ENCODE results near the gene PHF23.

The PHF23 gene

DNA sequence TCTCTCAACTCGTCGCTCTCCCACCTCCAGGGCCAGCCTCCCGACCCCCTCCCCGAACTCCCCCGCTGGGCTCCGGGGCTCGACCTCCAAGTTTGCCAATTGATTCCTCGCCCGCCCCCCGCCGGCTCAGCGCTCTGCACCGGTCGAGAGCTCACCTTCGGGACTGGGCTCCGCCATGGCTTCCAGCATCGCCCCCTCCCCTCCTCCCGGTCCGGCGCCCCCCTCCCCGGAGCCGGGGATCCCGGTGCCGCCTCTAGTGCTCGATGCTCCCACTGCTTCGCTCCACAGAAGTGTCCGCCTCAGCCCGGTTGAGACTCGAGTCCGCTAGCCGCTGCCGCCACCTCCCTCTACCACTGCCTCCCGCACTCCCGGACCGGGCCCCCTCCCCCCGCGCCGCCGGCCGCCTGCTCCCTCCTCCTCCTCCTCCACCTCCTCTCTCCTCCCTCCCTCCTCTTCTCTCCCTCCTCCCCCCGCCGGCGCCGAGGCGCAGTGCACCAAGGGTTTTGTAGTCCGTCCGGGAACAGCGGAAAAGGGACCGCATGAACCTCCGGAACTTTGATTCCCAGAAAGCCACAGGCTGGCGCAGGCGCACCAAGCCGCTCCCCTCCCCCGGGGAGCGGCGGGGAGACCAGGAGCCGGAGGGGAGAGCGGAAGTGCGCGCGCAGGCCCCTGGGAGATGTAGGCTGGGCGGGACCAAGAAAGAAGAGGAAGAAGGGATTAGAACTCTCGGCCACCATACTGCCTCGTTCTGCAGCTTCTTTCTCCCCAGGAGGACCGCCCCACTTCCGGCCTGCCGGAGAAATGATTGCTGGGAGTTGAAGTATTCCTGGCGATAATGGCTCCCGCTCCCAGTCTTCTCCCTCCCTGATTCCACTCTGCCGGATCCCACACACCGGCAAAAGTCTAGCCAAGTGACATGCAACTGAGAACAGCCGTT lies at the start of gene PHF23:
PHF23 (minus strand) TSS at position 367 of the 937 bp plus-strand sequence; CDS start at position 189, 178 bp downstream.
- DNase-seq: peak; percentile 94 to 97
- Mint-ChIP-seq H3K4me3 (peak within 1 kb of the TSS; percentile 96 to 98), H3K9me3 (no peaks in the 10 kb centered on the region), H3K27me3 (no peaks in the 10 kb centered on the region), H3K4me1 (peaks cover 74% of the 10 kb centered on the region), H3K27ac (peak within 1 kb of the TSS; percentile 83 to 96)
- ATAC-seq: peak; percentile 77

DNA sequence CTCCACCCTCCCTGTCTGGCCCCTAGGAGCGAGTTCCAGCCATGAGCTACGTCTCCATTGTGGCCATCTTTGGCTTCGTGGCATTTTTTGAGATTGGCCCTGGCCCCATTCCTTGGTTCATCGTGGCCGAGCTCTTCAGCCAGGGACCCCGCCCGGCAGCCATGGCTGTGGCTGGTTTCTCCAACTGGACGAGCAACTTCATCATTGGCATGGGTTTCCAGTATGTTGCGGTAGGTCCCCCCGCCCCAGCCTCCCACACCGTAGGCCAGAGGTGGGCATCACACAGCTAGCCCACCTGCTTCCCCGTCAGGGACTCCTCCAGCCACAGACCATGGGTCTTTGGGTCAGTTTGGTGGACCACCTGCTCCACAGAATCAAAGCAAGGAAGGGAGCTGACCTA lies 46.4 kb upstream of the PHF23 start:
- H3K4me1 Mint-ChIP-seq: peaks cover 31% of the 10 kb centered on the region
- H3K27ac Mint-ChIP-seq: peak overlapping the region in 1 of 2 donors; percentile 22
- DNase-seq (no peak), ATAC-seq (no peak)
- no peaks in the 10 kb centered on the region for H3K9me3 Mint-ChIP-seq
- H3K27me3 Mint-ChIP-seq: peaks cover 45% of the 10 kb centered on the region
- no peak overlapping the region for H3K4me3 Mint-ChIP-seq

DNA sequence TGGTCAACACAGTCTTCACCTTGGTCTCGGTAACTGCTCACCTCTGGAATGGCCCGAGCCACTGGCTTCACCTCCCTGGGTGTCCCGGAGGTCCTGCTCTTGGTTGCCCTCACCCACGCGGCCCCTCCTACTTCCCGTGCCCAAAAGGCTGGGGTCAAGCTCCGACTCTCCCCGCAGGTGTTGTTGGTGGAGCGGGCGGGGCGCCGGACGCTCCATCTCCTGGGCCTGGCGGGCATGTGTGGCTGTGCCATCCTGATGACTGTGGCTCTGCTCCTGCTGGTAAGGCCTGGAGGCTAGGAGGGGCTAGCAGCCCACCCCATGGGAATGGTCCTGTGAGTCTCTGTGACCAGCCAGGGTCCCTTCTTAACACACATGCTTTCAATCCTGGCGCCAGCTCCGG lies 45.7 kb upstream of the PHF23 start:
- H3K27me3 Mint-ChIP-seq: peaks cover 51% of the 10 kb centered on the region
- no peak for ATAC-seq

DNA sequence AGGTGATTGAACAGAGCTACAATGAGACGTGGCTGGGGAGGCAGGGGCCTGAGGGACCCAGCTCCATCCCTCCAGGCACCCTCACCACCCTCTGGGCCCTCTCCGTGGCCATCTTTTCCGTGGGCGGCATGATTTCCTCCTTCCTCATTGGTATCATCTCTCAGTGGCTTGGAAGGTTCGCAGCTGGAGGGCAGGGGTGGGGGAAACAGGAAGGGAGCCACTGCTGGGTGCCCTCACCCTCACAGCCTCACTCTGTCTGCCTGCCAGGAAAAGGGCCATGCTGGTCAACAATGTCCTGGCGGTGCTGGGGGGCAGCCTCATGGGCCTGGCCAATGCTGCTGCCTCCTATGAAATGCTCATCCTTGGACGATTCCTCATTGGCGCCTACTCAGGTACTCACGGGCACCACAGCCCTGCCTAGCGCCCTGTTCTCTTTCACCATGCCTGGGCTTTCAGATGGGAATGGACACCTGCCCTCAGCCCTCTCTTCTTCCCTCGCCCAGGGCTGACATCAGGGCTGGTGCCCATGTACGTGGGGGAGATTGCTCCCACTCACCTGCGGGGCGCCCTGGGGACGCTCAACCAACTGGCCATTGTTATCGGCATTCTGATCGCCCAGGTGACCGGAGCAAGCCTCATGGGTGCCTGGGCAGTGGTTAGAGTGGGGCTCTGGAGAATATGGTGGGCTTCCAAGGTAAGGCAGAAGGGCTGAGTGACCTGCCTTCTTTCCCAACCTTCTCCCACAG lies 44.4 kb upstream of the PHF23 start:
- H3K27me3 Mint-ChIP-seq: peaks cover 56% of the 10 kb centered on the region
- ATAC-seq (no peak), DNase-seq (no peak)
- H3K4me1 Mint-ChIP-seq: peaks cover 39% of the 10 kb centered on the region
- H3K4me3 Mint-ChIP-seq: no peak overlapping the region
- peak overlapping the region in 1 of 2 donors; percentile 27 for H3K27ac Mint-ChIP-seq
- H3K9me3 Mint-ChIP-seq: no peaks in the 10 kb centered on the region

More for the DNA sequence above, 45.7 kb upstream of the PHF23 start:
- Mint-ChIP-seq H3K4me3 (no peak overlapping the region), H3K27ac (no peak overlapping the region), H3K9me3 (no peaks in the 10 kb centered on the region), H3K4me1 (peaks cover 39% of the 10 kb centered on the region)
- no peak for DNase-seq

DNA sequence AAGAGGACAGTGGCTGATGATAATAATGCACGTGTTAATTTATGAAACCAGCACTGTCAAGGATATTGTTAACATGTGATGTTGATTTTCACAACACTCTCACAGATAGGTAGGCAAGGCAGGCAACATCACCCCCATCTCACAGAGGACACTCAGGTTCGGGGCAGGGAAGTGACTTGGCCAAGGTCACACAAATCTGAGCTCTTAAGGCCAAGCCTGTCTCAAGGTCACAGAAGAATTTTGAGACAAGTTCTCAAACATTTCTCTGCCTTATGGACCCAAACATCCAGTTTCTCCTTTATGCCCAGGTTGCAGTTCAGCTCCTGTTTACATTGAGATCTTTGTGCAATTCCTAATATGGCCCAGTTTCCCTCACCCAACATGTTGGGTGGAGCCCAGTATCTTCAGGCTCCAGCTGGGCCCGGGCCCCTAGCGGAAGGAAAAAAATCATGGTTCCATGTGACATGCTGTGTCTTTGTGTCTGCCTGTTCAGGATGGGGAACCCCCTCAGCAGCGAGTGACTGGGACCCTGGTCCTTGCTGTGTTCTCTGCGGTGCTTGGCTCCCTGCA lies 43.6 kb upstream of the PHF23 start:
- H3K4me1 Mint-ChIP-seq: peaks cover 39% of the 10 kb centered on the region
- H3K4me3 Mint-ChIP-seq: peak overlapping the region in 1 of 2 donors; percentile 95
- H3K27ac Mint-ChIP-seq: no peak overlapping the region
- H3K27me3 Mint-ChIP-seq: peaks cover 52% of the 10 kb centered on the region
- no peaks in the 10 kb centered on the region for H3K9me3 Mint-ChIP-seq
- DNase-seq (no peak), ATAC-seq (no peak)

DNA sequence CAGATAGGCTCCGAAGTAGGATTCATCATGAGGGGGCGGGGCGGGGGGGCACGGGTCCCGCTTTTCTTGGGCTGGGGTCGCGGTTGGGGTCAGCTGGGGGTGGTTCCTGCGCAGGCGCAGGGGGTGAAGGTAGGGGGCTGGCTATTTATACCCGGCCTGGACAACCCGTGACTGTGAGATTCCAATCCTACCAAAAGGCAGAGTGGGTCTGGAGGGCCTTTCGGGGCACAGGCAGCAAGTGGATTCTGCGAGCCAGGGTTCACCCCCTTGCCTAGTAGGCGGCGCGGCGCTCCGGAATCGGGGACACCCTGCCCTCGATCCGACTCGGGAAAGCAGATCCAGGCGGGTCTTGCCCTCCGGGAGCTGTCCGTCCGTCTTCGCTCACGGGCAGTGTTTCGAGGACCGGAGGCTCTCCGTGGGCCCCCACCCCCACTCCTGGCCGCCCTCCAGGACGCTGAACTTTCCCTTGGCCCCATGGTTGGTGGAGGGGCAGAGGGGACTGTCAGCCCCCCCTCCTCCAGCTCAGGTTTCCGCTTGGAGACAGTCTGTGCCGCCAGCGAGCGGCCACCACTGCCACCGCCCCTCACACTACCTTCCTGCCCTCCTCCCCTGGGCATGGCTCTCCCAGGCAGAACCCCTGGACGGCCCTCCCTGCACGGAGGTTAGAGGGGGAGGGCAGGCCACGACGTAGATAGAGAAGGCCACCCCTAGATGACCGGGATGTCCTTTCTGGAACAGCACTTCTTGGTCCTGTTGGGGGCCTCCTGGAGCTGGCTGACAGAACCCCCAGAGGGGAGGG lies 42.9 kb upstream of the PHF23 start:
- ATAC-seq (no peak), DNase-seq (no peak)
- H3K4me3 Mint-ChIP-seq: peak overlapping the region; percentile 87 to 95
- H3K9me3 Mint-ChIP-seq: no peaks in the 10 kb centered on the region
- H3K4me1 Mint-ChIP-seq: peaks cover 39% of the 10 kb centered on the region
- H3K27ac Mint-ChIP-seq: no peak overlapping the region
- peaks cover 45% of the 10 kb centered on the region for H3K27me3 Mint-ChIP-seq

DNA sequence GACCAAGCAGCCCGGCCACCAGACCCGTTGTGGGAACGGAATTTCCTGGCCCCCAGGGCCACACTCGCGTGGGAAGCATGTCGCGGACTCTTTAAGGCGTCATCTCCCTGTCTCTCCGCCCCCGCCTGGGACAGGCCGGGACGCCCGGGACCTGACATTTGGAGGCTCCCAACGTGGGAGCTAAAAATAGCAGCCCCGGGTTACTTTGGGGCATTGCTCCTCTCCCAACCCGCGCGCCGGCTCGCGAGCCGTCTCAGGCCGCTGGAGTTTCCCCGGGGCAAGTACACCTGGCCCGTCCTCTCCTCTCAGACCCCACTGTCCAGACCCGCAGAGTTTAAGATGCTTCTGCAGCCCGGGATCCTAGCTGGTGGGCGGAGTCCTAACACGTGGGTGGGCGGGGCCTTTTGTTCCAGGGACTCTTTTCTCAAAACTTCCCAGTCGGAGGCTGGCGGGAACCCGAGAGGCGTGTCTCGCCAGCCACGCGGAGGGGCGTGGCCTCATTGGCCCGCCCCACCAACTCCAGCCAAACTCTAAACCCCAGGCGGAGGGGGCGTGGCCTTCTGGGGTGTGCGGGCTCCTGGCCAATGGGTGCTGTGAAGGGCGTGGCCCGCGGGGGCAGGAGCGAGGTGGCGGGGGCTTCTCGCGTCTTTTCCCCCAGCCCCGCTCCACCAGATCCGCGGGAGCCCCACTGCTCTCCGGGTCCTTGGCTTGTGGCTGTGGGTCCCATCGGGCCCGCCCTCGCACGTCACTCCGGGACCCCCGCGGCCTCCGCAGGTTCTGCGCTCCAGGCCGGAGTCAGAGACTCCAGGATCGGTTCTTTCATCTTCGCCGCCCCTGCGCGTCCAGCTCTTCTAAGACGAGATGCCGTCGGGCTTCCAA lies 42.1 kb upstream of the PHF23 start, which contains the start of gene SLC2A4:
SLC2A4 (plus strand) TSS at position 645 of the 879 bp plus-strand sequence; CDS start at position 862, 217 bp downstream.
- Mint-ChIP-seq H3K27me3 (peaks cover 45% of the 10 kb centered on the region), H3K4me1 (peaks cover 39% of the 10 kb centered on the region), H3K4me3 (peak within 1 kb of the TSS; percentile 87 to 95), H3K9me3 (no peaks in the 10 kb centered on the region), H3K27ac (peak within 1 kb of the TSS; percentile 31 to 72)
- ATAC-seq: peak; percentile 80
- peak; percentile 80 to 88 for DNase-seq

DNA sequence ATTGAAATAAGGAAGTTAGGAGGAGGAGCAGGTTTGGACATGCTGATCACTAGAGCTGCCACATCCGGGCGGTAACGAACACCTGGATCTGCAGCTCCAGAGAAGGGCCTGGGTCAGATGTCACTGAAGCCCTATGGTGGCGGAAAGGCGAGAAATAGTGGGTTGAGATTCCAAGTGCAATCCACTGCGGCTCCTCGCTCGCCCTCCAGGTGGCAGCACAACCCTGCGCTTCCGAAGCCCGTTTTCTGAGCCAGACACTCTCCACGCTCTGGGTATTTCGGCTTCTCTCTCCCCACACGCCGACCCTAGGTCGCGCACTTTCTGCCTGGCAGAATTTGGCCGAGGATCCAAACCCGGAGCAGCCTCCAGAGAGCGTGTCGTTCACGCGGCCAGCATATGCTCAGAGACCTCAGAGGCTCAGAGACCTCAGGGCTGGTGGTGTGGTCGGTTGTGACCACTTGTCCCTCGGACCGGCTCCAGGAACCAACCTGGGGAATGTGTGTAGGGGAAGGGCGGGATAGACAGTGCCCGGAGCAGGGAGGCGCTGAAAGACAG lies 41.3 kb upstream of the PHF23 start:
- Mint-ChIP-seq H3K4me1 (peaks cover 39% of the 10 kb centered on the region), H3K4me3 (peak overlapping the region; percentile 87 to 95), H3K27ac (peak overlapping the region; percentile 20 to 72), H3K27me3 (peaks cover 45% of the 10 kb centered on the region), H3K9me3 (no peaks in the 10 kb centered on the region)
- peak; percentile 87 for ATAC-seq
- peak; percentile 68 to 89 for DNase-seq

DNA sequence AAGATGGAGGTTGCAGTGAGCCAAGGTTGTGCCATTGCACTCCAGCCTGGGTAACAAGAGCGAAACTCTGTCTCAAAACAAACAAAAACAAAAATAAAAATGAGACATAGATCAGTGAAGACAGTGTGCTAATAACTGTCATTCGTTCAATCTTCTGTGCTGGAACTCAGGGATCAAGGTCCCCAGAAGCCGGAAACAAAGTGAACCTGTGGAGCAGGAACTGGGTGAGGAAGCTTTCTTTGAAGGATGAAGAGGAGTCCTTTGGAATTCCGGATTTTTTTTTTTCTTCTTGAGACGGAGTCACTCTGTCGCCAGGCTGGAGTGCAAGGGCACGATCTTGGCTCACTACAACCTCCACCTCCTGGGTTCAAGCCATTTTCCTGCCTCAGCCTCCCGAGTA lies 40.2 kb upstream of the PHF23 start:
- H3K27ac Mint-ChIP-seq: no peak overlapping the region
- no peaks in the 10 kb centered on the region for H3K9me3 Mint-ChIP-seq
- peaks cover 39% of the 10 kb centered on the region for H3K4me1 Mint-ChIP-seq
- H3K27me3 Mint-ChIP-seq: peaks cover 43% of the 10 kb centered on the region
- ATAC-seq (no peak), DNase-seq (no peak)
- no peak overlapping the region for H3K4me3 Mint-ChIP-seq

DNA sequence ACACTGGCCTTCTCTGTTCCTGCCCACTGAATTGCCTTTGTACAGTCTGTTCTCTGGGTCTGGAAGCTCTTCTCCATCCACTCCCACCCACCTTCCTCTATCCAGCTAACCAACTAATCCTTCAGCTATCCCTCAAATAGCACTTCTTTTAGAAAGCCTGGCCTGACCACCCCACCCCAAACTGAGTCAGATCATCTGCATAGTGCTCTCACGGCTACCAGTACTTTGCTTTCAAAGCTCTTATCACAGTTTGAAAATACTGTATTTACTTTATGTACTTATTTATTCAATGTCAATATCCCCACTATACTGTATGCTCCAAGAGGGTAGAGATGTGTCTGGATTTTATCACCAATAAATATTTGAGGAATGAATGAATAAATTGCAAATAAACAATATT lies 27.5 kb upstream of the PHF23 start:
- H3K27me3 Mint-ChIP-seq: peaks cover 26% of the 10 kb centered on the region
- H3K27ac Mint-ChIP-seq: no peak overlapping the region
- DNase-seq (no peak), ATAC-seq (no peak)
- H3K4me3 Mint-ChIP-seq: no peak overlapping the region
- no peaks in the 10 kb centered on the region for H3K9me3 Mint-ChIP-seq
- peaks cover 25% of the 10 kb centered on the region for H3K4me1 Mint-ChIP-seq

DNA sequence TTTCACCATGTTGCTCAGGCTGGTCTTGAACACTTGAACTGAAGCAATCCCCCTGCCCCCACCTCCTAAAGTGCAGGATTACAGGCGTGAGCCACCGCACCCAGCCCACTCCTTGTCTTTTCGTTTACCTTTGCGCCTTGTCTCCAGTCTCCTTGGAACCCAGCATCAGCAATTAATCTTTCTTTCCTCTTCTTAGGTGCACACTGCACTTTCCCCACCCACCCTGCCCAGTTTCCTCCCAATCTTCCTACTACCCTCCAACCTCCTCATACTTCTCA lies 24.5 kb upstream of the PHF23 start:
- peak overlapping the region; percentile 70 to 84 for H3K4me3 Mint-ChIP-seq
- peaks cover 28% of the 10 kb centered on the region for H3K27me3 Mint-ChIP-seq
- no peaks in the 10 kb centered on the region for H3K9me3 Mint-ChIP-seq
- no peak overlapping the region for H3K27ac Mint-ChIP-seq
- no peak for ATAC-seq
- DNase-seq: no peak
- peaks cover 50% of the 10 kb centered on the region for H3K4me1 Mint-ChIP-seq

DNA sequence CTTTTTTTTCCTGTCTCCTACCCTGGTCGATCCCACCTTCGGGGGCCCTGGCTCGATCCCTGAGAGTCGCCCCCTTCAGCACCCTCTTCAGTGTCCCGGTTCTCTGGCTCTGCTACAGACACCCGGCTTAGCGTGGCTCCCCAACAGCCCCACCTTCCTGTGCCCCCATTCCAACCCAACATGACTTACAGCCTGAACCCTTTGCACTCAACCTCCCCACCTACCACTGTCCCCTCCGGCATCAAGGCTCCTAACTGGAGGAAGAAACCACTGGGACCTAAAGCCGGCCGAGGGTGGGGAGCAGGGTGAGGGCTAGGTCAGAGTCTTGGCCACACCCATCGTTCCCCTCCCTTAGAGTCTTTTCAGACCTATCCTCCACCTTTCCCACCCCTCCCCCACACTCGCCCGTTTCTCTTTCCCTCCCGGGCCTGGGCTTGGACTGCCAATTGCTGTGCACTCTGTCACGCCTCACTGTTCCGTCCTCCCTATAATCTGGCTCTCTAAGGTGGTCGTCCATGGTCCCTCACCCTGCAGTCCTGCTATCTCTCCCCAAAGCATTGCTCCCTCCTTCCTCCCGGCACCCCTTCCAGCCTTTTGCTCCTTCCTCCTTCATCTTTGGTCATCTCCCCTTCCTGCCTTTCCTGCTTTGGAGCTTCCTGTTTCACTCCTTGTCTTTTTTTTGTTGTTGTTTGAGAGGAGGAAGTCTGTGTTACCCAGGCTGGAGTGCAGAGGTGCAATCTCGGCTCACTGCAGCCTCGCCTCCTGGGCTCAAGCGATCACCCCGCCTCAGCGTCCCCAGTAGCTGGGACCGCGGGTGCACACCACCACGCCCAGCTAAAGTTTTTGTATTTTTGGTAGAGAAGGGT lies 23.9 kb upstream of the PHF23 start:
- Mint-ChIP-seq H3K27ac (peak overlapping the region; percentile 4 to 54), H3K4me3 (peak overlapping the region; percentile 70 to 84), H3K27me3 (peaks cover 28% of the 10 kb centered on the region), H3K9me3 (no peaks in the 10 kb centered on the region), H3K4me1 (peaks cover 54% of the 10 kb centered on the region)
- DNase-seq (no peak), ATAC-seq (no peak)

DNA sequence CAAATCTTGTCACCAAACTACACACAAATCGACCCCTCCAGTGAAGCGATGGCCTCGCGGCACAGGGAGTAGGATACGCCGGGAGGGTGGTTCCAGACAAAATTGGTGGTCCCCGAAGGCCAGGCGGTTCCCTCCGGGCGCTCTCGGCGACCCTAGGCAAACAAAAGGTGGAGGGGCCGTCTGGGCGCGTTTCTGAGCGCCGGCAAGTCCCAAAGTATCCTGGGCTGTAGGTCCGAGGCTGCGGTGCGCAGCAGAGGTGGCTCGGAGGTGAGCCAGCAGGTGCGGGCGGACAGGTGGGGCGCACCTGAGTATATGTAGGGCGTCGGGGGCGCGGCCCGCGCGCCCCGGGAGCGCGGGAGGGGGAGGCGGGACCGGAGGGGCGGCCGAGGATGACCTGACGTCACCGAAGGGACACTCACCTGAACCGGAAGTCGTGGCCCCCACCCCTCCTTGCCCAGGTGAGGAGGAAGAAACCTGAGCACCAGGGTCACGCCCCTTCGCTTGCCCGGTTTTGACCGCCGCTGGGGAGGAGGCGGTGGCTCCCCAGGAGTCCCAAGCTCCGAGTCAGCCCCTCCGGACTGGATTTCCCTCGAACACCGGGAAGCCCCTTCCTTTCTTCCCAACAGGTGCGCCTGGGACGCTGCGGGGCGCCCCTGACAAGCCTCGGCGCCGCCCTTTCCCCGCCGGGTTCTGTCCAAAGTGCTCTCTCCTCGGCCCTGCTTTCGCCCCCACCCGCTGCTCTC lies 23.1 kb upstream of the PHF23 start, which contains the start of gene CLDN7:
CLDN7 (minus strand) TSS at position 287 of the 743 bp plus-strand sequence. CDS start 435 bp downstream, outside the sequence.
- H3K9me3 Mint-ChIP-seq: no peaks in the 10 kb centered on the region
- ATAC-seq: no peak
- H3K4me1 Mint-ChIP-seq: peaks cover 54% of the 10 kb centered on the region
- H3K4me3 Mint-ChIP-seq: peak within 1 kb of the TSS; percentile 83 to 84
- H3K27ac Mint-ChIP-seq: peak within 1 kb of the TSS; percentile 64 to 74
- peaks cover 28% of the 10 kb centered on the region for H3K27me3 Mint-ChIP-seq
- DNase-seq: no peak
